Psoas muscle (tissue), 8 donors: Measurements from ENCODE around the gene HOXC10. TPM values are rescaled to one million over a fixed set of nuclear protein-coding genes. Genes with fewer than 3 reads are reported as not detected.

Experiments
- ATAC-seq, 4 donors: fragments of 200-7000 bp; cut with Tn5 transposase; one replicate each; pipeline ENCODE4 v1.9.1; 2020; ENCODE audit warnings: moderate library complexity in 3 of 4, mild to moderate bottlenecking in 2 of 4
- DNase-seq, 2 donors: peaks; one replicate each; pipeline ENCODE4 v3.0.0-alpha.2; 2020
- H3K27ac ChIP-seq: fragments of 200-600 bp; one replicate; pipeline ENCODE4 v1.8.0; 2022
- H3K27me3 ChIP-seq, 3 donors: fragments of 200-600 bp in 1 of 3; one replicate each; pipeline versions ENCODE4 v1.6.1 to v1.8.0; 2013 to 2022; ENCODE audit warnings: low read length in 2 of 3, mild to moderate bottlenecking in 2 of 3, moderate library complexity in 1 of 3; ENCODE audit not compliant: insufficient read depth in 3 of 3
- H3K36me3 ChIP-seq, 2 donors: fragments of 200-600 bp in 1 of 2; one replicate each; pipeline versions ENCODE4 v1.6.1 to v1.8.0; 2013 to 2022; ENCODE audit warnings: low read depth in 1 of 2, mild to moderate bottlenecking in 1 of 2, moderate library complexity in 1 of 2; ENCODE audit not compliant: insufficient read depth in 1 of 2
- H3K4me1 ChIP-seq: fragments of 200-600 bp; one replicate; pipeline ENCODE4 v1.8.0; 2022
- H3K4me3 ChIP-seq: fragments of 200-600 bp; one replicate; pipeline ENCODE4 v1.8.0; 2022; ENCODE audit warnings: mild to moderate bottlenecking
- H3K9me3 ChIP-seq: fragments of 200-600 bp; one replicate; pipeline ENCODE4 v1.8.0; 2022
- WGBS, 3 donors: extraction: QIAGEN DNeasy Blood & Tissue Kit; methylation state at CpG; one replicate each; pipeline versions ENCODE4 v1.1.6 to v1.1.7; 2013; 5-methylcytosine and 5-hydroxymethylcytosine counted together
- intact Hi-C, 2 donors: fragments of 100-400 bp; cut with DNase I; formaldehyde crosslinking; loops; one replicate each; pipeline versions ENCODE4 v1.11.0 to v1.14.2; 2022
- polyA plus RNA-seq, 3 donors: library from polyadenylated mRNA; stranded (reverse); fragments of 200-250 nt; gene quantifications; one replicate each; pipeline ENCODE4 v1.2.3, GENCODE V29; 2013
- total RNA-seq, 4 donors: library from RNA; stranded (reverse); fragmentation: NEBNext Ultra II Directional in 2 of 4; extraction: Animal tissue kit (Norgen Biotek cat#: 25700) in 2 of 4; gene quantifications; one replicate each; pipeline versions ENCODE4 v1.2.1 to v1.2.4, GENCODE V29; 2021 to 2023
- TF ChIP-seq, protein P1 (sequence below): fragments of 200-600 bp; IDR thresholded peaks from one replicate; pipeline ENCODE4 v1.8.0; 2022; ENCODE audit warnings: antibody characterized with exemption
- donor health status: healthy with polysubstance abuse.
- donor health status: DM: no; HTN: no; CAD: no; lungs with moderate emphysema.
- donor health status: Bipolar disorder and iron deficiency.
- donor health status: healthy.
- donor health status: DM: yes; HTN: yes; CAD: no.
- donor health status: DM: no; HTN: no; CAD: no.
- donor health status: DM: no; HTN: no; CAD: no.
- donor health status: DM: yes; HTN: yes; CAD: no.

Gene HOXC10
- total and polyA plus RNA-seq, 7 donors: 3.0 to 129 (median 62.0) TPM

DNA sequence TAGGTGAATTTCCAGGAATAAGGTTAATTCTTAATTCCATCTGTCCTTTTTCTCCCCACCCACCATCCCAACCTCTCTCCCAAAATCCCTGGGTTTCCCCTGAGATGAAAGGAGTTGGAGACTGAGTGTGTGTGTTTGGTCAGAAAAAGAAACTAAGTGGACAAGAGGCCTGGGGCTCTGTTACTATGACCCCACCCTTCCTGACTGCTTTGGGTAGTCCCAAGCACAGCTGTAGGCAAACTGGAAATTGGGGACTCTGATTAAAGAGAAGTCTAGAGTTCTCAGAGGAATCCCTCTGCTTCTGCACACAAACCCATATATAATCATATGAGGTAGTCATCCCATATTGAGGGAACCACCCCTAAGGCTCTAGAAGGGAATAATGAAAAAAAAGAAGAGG, 37.2 kb upstream of the HOXC10 start:
- H3K27me3 ChIP-seq: peaks cover 0 to 96% (median 50%) of the 10 kb centered on the region in 3 donors

DNA sequence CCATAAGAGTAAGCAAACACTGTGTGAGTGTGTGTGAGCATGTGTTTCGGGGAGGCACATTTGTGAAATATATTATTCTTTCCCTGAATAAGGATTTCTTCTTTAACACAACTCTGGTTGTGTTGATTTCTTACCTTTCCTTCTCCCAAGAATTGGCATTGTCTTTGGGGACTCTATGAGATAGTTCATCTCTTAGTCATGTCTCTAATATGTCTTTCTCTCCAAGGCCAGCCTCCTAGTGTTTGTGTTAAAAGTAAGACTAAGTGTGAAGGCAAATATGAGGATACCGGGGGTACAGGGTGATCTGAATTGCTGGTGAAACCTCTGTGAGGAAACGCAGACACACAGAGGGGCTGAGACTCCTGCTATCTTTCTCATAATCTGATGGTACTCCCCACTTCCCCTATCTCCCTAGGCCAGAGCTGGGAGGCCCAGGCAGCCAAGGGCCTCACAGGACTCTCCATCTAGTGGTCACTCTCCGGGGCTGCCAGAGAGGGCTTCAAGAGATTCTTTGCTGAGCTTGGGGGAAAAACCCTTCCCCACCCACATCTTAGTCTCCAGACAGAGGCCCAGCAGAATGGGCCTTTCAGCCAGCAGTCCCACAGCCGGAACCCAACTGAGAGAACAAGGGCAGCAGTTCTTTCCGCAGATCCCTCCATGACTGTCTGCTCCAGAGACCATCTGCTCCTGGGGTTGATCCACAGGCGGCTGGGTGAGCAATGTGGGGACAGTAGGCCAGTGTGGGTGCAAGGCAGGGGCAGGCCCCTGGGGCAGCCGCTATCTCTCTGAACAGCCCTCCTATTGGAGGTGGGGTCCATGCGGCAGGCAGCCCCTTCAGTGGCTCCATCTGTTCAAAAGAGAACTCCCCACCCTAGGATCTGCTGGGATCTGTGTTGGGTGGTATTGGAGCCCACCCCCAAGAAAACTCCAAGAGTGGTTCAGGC, 36.0 kb upstream of the HOXC10 start:
- Histone ChIP-seq H3K9me3 (no peaks in the 10 kb centered on the region), H3K4me3 (no peak overlapping the region), H3K4me1 (no peaks in the 10 kb centered on the region), H3K27ac (no peak overlapping the region), H3K27me3 (peaks cover 0 to 96% (median 56%) of the 10 kb centered on the region in 3 donors), H3K36me3 (no peaks in the 10 kb centered on the region)
- intact Hi-C loops: no loop called here
- no peak for DNase-seq
- ATAC-seq: no peak
- TF ChIP-seq, protein P1, sequence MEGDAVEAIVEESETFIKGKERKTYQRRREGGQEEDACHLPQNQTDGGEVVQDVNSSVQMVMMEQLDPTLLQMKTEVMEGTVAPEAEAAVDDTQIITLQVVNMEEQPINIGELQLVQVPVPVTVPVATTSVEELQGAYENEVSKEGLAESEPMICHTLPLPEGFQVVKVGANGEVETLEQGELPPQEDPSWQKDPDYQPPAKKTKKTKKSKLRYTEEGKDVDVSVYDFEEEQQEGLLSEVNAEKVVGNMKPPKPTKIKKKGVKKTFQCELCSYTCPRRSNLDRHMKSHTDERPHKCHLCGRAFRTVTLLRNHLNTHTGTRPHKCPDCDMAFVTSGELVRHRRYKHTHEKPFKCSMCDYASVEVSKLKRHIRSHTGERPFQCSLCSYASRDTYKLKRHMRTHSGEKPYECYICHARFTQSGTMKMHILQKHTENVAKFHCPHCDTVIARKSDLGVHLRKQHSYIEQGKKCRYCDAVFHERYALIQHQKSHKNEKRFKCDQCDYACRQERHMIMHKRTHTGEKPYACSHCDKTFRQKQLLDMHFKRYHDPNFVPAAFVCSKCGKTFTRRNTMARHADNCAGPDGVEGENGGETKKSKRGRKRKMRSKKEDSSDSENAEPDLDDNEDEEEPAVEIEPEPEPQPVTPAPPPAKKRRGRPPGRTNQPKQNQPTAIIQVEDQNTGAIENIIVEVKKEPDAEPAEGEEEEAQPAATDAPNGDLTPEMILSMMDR: no peak
- 68 to 91% (median 78%) methylated on average over 9 of the region's 9 CpGs for WGBS, 3 donors

More for the DNA sequence above, 37.2 kb upstream of the HOXC10 start:
- no peak for ATAC-seq
- DNase-seq: no peak
- H3K4me3 ChIP-seq: no peak overlapping the region
- no peak overlapping the region for H3K27ac ChIP-seq
- H3K36me3 ChIP-seq: no peaks in the 10 kb centered on the region
- H3K4me1 ChIP-seq: no peaks in the 10 kb centered on the region
- H3K9me3 ChIP-seq: no peaks in the 10 kb centered on the region
- intact Hi-C loops: no loop called here
- TF ChIP-seq, protein P1: no peak

DNA sequence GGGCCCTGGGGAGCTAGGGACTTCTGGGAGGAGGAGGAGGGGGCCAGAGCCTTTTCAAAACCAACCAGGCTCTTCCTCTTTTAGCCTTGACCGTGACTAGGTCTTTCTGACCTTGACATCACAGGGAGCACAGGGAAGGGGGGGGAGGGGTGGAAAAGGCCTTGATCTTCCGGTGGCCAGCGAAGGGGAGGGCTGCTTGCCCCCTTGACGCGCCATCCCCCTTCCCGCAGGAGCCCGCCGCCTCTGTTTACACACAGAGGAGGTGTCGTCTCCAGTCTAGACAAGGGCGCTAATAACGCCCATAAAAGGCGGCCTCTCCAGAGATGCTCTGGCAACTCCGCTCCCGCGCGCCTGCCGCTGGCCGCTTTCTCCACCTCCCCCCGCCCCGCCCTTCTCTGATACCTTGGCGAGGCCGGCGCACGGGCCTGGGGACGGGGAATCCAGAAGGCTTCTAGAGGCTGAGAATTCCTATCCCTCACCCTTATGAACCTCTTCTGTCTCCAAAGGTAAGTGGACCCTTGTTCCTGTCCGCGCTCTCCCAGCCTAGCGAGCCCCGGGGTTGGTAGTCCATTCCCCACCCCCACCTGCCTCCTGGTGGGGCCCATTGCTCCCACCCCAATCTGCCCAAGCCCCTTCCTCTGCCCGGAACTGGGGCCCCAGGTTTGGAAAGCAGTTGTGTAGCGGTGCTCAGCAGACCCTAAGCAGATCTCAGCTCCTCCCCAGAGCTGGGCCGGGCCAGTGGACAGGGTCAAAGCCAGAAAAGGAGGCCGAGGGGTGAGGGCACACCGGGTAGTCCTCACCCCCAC, 35.1 kb upstream of the HOXC10 start:
- ATAC-seq (no peak), DNase-seq (peak in 1 of 2 donors; percentile 45)
- WGBS, 3 donors: 26 to 34% (median 27%) methylated on average over 32 to 34 of the region's 34 CpGs
- intact Hi-C loops: loop anchor here in 1 of 2 donors (10.0 kb wide), 1 partner anchor 165 kb away; no protein-coding TSS in a partner anchor
- peaks cover 0 to 96% (median 56%) of the 10 kb centered on the region in 3 donors for H3K27me3 ChIP-seq
- no peaks in the 10 kb centered on the region for H3K4me1 ChIP-seq
- no peaks in the 10 kb centered on the region for H3K36me3 ChIP-seq
- no peak overlapping the region for H3K4me3 ChIP-seq
- TF ChIP-seq, protein P1: no peak
- no peaks in the 10 kb centered on the region for H3K9me3 ChIP-seq
- H3K27ac ChIP-seq: no peak overlapping the region

DNA sequence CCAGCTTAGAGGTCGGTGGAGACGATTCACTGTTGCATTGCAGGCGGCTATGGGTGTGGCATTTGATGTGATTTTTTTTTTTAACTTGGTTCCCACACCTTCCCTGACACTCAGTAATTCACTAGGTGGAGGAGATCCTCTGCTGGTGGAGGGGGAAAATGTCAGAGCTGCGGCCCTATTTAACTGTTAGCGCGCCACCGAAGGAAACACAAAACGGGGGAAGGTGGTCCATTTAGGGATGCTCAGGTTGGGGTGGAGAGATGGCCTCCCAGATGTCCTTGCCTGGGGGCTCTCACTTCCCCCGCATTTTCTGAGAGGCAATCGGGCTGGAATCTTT, 34.5 kb upstream of the HOXC10 start:
- Histone ChIP-seq H3K27ac (no peak overlapping the region), H3K4me3 (no peak overlapping the region), H3K27me3 (peaks cover 0 to 96% (median 57%) of the 10 kb centered on the region in 3 donors), H3K4me1 (no peaks in the 10 kb centered on the region), H3K36me3 (no peaks in the 10 kb centered on the region), H3K9me3 (no peaks in the 10 kb centered on the region)
- WGBS, 3 donors: 15 to 24% (median 22%) methylated on average over 10 of the region's 10 CpGs
- no peak for ATAC-seq
- TF ChIP-seq, protein P1: no peak
- intact Hi-C loops: loop anchor here in 1 of 2 donors (10.0 kb wide), 1 partner anchor 166 kb away; no protein-coding TSS in a partner anchor
- no peak for DNase-seq
